Stimulated activated CD8-positive, alpha-beta memory T cell treated with anti-CD3 and anti-CD28 coated beads, Interleukin-2, amount 100 ng/mL, for 1 hour (primary cell): Measurements from ENCODE around the gene SLF2.

Experiments used
- DNase-seq, 2 donors: peaks; one replicate each; pipeline ENCODE4 v3.0.0-alpha.2; 2020; ENCODE audit warnings: low read depth in 2 of 2

Gene SLF2

GRCh38 chr10:100901051-100901450, 11.7 kb upstream of the SLF2 start:
- no peak for DNase-seq

- no peak for DNase-seq
These were observed 10.1 kb upstream of the SLF2 start for GRCh38 chr10:100902622-100903021.

- no peak for DNase-seq
These were observed 7.8 kb upstream of the SLF2 start for GRCh38 chr10:100904917-100905316.

- DNase-seq = no peak
These were observed 5.6 kb upstream of the SLF2 start for GRCh38 chr10:100907175-100907574.

- no peak for DNase-seq
These were observed 4.9 kb upstream of the SLF2 start for GRCh38 chr10:100907773-100908363.

GRCh38 chr10:100908378-100908777, 4.4 kb upstream of the SLF2 start:
- DNase-seq = no peak

GRCh38 chr10:100909501-100910263, 3.1 kb upstream of the SLF2 start:
- no peak for DNase-seq

- DNase-seq = no peak
These were observed 1.3 kb upstream of the SLF2 start for GRCh38 chr10:100911472-100911871.

- no peak for DNase-seq
These were observed 654 bp upstream of the SLF2 start for GRCh38 chr10:100912013-100912604.

GRCh38 chr10:100913470-100913865, 705 bp downstream of the SLF2 start:
- DNase-seq = no peak

- DNase-seq = no peak
These were observed 4.3 kb downstream of the SLF2 start for GRCh38 chr10:100917071-100917470.

GRCh38 chr10:100923580-100923979, 10.8 kb downstream of the SLF2 start:
- no peak for DNase-seq

- DNase-seq = no peak
These were observed 14.5 kb downstream of the SLF2 start for GRCh38 chr10:100927266-100927665.

- no peak for DNase-seq
These were observed 15.3 kb downstream of the SLF2 start for GRCh38 chr10:100928039-100928438.

- no peak for DNase-seq
These were observed 17.6 kb downstream of the SLF2 start for GRCh38 chr10:100930368-100930767.

- DNase-seq = no peak
These were observed 21.4 kb downstream of the SLF2 start for GRCh38 chr10:100934084-100934659.

GRCh38 chr10:100939763-100940344, 27.1 kb downstream of the SLF2 start:
- DNase-seq = no peak

- no peak for DNase-seq
These were observed 29.5 kb downstream of the SLF2 start for GRCh38 chr10:100942229-100942628.

GRCh38 chr10:100943508-100943907, 30.7 kb downstream of the SLF2 start:
- no peak for DNase-seq

- no peak for DNase-seq
These were observed 33.0 kb downstream of the SLF2 start for GRCh38 chr10:100945754-100946153.

- DNase-seq = no peak
These were observed 36.2 kb downstream of the SLF2 start for GRCh38 chr10:100948916-100949315.

GRCh38 chr10:100960251-100960650, 47.5 kb downstream of the SLF2 start:
- no peak for DNase-seq
